ENCODE data around the gene BRD3OS. TPM values are rescaled to one million over a fixed set of nuclear protein-coding genes. Genes with fewer than 3 reads are reported as not detected.

BRD3OS gene
- total RNA-seq, 1 experiment from 2014 or later: 13.5 TPM

DNA sequence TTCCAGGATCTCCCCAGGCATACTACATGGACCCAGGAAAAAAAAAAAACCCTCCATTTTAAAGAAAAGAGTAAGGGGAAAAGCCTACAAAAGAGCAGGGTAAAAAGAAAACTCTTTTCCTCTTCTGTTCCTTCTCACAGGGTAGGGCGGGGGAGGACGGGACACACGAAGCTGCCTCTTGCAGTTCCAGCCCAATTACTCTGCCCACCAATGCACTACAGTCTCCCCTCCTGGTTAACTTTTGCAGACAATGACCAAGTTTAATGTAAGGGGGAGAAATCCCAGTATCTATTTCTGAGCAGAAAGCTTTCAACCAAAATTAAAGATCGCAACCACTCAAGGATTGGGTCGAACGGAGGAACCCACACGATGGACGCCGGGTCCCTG lies 41.2 kb downstream of the BRD3OS start:
- BruUV-seq (replicated peaks): no TSS peak
- ChIA-PET CTCF (interaction anchor here (0.6 kb wide), 1 partner anchor 46 kb away, joined by 4 read pairs; no protein-coding TSS in a partner anchor), POLR2A (ENCODE audit: low non-redundant PET) (interaction anchor here (0.6 kb wide), 1 partner anchor 59 kb away, joined by 3 read pairs; no protein-coding TSS in a partner anchor)
- H3K4me3 ChIP-seq (ENCODE audit: low read depth, low read length, poor library complexity, severe bottlenecking): peak overlapping the region; percentile 99
- H3K27ac ChIP-seq (ENCODE audit: low read depth, low read length, poor library complexity, severe bottlenecking): peak overlapping the region; percentile 94
- intact Hi-C loops (cut with micrococcal nuclease; ENCODE audit: unreplicated experiment): loop anchor here (10.0 kb wide), 1 partner anchor 942 kb away; the partner anchor contains the start of gene RALGDS
- H3K4me1 ChIP-seq (ENCODE audit: insufficient read depth, low read length, poor library complexity, severe bottlenecking): no peaks in the 10 kb centered on the region
- H3K9me3 ChIP-seq (ENCODE audit: low read depth, low read length, poor library complexity, severe bottlenecking): no peaks in the 10 kb centered on the region
- peak; percentile 45 for DNase-seq (ENCODE audit: low spot score)
- TF ChIP-seq, protein P1, sequence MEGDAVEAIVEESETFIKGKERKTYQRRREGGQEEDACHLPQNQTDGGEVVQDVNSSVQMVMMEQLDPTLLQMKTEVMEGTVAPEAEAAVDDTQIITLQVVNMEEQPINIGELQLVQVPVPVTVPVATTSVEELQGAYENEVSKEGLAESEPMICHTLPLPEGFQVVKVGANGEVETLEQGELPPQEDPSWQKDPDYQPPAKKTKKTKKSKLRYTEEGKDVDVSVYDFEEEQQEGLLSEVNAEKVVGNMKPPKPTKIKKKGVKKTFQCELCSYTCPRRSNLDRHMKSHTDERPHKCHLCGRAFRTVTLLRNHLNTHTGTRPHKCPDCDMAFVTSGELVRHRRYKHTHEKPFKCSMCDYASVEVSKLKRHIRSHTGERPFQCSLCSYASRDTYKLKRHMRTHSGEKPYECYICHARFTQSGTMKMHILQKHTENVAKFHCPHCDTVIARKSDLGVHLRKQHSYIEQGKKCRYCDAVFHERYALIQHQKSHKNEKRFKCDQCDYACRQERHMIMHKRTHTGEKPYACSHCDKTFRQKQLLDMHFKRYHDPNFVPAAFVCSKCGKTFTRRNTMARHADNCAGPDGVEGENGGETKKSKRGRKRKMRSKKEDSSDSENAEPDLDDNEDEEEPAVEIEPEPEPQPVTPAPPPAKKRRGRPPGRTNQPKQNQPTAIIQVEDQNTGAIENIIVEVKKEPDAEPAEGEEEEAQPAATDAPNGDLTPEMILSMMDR (conservative IDR thresholded peaks at IDR 0.05; ENCODE audit: low read depth, low read length): no peak
- peaks cover 15% of the 10 kb centered on the region for H3K27me3 ChIP-seq (replicated peaks; ENCODE audit: insufficient read depth, low read depth, low read length, poor library complexity)
- no peaks in the 10 kb centered on the region for H3K36me3 ChIP-seq (ENCODE audit: insufficient read depth, low read length, poor library complexity, severe bottlenecking)

DNA sequence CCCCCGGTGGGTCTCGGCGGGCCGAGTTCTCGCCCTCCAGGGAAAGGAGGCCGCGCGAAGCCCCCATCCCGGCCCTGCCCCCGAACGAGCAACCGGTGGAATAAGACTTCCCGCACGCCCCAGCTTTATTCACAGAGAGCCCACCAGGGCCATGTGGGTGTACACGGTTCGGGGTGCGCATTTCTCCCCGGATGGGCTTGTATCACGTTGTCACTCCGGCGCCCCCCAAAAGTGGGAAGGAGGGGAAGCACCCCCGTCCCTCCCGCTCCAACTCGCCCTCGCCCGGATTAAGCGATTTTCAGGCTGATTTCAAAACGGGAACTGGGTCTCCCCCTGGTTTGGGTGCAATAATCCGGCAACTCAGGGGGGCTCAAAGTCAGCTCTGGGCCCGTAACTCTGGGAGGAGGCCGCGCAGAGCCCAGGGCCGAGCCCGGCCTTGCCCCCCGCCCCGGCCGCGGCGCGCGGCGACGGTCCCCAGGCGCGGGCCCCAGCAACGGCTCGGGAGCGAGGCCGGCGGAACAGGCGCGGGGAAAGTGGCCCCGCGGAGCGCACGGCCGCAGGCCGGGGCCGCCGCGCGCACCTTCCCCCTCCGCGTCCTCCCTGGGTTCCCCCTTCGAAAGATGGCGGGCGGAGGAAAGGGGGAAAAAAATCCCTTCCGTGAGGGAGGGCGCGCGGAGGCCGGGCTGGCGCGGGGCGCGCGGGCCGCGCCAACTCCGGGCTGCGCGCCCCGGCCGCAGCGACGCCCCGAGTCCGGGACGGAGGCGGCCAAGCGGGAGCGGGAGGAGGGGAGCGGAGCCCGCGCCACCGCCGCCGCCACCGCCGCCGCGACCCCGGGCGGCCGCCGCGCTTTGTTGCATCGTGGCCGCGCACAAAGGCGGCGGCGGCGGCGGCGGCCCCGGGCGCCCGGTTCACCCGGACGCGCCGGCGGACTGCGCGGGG lies 41.9 kb downstream of the BRD3OS start:
- ChIA-PET POLR2A (ENCODE audit: low non-redundant PET) (interaction anchor here (0.6 kb wide), 1 partner anchor 59 kb away, joined by 3 read pairs; no protein-coding TSS in a partner anchor), CTCF (interaction anchor here (0.6 kb wide), 1 partner anchor 46 kb away, joined by 4 read pairs; no protein-coding TSS in a partner anchor)
- no peaks in the 10 kb centered on the region for H3K4me1 ChIP-seq (ENCODE audit: insufficient read depth, low read length, poor library complexity, severe bottlenecking)
- TF ChIP-seq, protein P1 (conservative IDR thresholded peaks at IDR 0.05; ENCODE audit: low read depth, low read length): no peak
- H3K27me3 ChIP-seq (replicated peaks; ENCODE audit: insufficient read depth, low read depth, low read length, poor library complexity): peaks cover 15% of the 10 kb centered on the region
- H3K27ac ChIP-seq (ENCODE audit: low read depth, low read length, poor library complexity, severe bottlenecking): peak overlapping the region; percentile 94
- H3K4me3 ChIP-seq (ENCODE audit: low read depth, low read length, poor library complexity, severe bottlenecking): peak overlapping the region; percentile 99
- DNase-seq (ENCODE audit: low spot score): peak; percentile 61
- no peaks in the 10 kb centered on the region for H3K36me3 ChIP-seq (ENCODE audit: insufficient read depth, low read length, poor library complexity, severe bottlenecking)
- H3K9me3 ChIP-seq (ENCODE audit: low read depth, low read length, poor library complexity, severe bottlenecking): no peaks in the 10 kb centered on the region
- intact Hi-C loops (cut with micrococcal nuclease; ENCODE audit: unreplicated experiment): loop anchor here (10.0 kb wide), 1 partner anchor 942 kb away; the partner anchor contains the start of gene RALGDS
- no TSS peak for BruUV-seq (replicated peaks)

GRCh38 chr9:134067904-134068743 lies 42.8 kb downstream of the BRD3OS start, which contains the start of gene BRD3:
BRD3 (minus strand) TSS chr9:134068026; CDS start chr9:134053477, 14,549 bp downstream.
- H3K9me3 ChIP-seq (ENCODE audit: low read depth, low read length, poor library complexity, severe bottlenecking): no peaks in the 10 kb centered on the region
- intact Hi-C loops (cut with micrococcal nuclease; ENCODE audit: unreplicated experiment): loop anchor here (2.0 to 10.0 kb wide), 2 partner anchors 39 to 943 kb away; partner anchors contain the start of gene RALGDS
- POLR2A ChIA-PET (ENCODE audit: low non-redundant PET): no interaction called here
- TF ChIP-seq, protein P1 (conservative IDR thresholded peaks at IDR 0.05; ENCODE audit: low read depth, low read length): no peak
- no peak for TF ChIP-seq EZH2 (IDR thresholded peaks at IDR 0.05; ENCODE audit: borderline replicate concordance, low read depth, low read length, poor library complexity, severe bottlenecking)
- H3K27me3 ChIP-seq (replicated peaks; ENCODE audit: insufficient read depth, low read depth, low read length, poor library complexity): peaks cover 15% of the 10 kb centered on the region
- H3K27ac ChIP-seq (ENCODE audit: low read depth, low read length, poor library complexity, severe bottlenecking): peak within 1 kb of the TSS; percentile 94
- no peaks in the 10 kb centered on the region for H3K4me1 ChIP-seq (ENCODE audit: insufficient read depth, low read length, poor library complexity, severe bottlenecking)
- no peaks in the 10 kb centered on the region for H3K36me3 ChIP-seq (ENCODE audit: insufficient read depth, low read length, poor library complexity, severe bottlenecking)
- no TSS peak for BruUV-seq (replicated peaks)
- H3K4me3 ChIP-seq (ENCODE audit: low read depth, low read length, poor library complexity, severe bottlenecking): peak within 1 kb of the TSS; percentile 99
- CTCF ChIA-PET: no interaction called here
- DNase-seq (ENCODE audit: low spot score): peak; percentile 97
